Activated CD4-positive, CD25-positive, alpha-beta regulatory T cell treated with anti-CD3 and anti-CD28 coated beads, Interleukin-2, amount 50 U/mL, for 24 hours (primary cell): Measurements from ENCODE around the gene RBMS1.
"Not testable (repeated sequence)": the region's sequence is repeated elsewhere in the genome, so short reads cannot be mapped to it uniquely, and the experiment has no call there.

ENCODE experiments used
- ATAC-seq, 2 donors: fragments of 150-1000 bp; cut with Tn5 transposase; one replicate each; pipeline ENCODE4 v1.10.0; 2021; ENCODE audit warnings: mild to moderate bottlenecking in 1 of 2, moderate library complexity in 1 of 2

RBMS1 gene

DNA sequence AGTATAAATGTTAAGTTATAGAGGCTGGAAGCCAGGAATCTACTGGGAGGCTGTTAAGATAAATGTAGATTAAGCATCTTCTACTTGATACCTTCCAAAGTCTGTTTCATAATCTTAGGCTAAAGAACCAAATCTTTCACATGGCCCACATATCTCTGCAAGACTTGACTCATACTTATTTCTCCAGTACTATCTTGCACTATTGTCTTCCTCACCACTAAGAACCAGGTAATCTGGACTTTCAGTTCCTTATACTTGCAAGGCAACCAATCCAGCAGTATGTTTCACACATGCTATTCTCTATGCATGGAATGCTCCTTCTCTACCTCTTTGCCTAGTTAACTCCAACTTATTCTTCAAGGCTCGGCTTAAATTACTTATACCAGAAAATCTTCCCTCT lies 62.2 kb downstream of the RBMS1 start:
- no peak for ATAC-seq

GRCh38 chr2:160430001-160430344 lies 63.6 kb downstream of the RBMS1 start:
- no peak for ATAC-seq

GRCh38 chr2:160429248-160430000 lies 64.2 kb downstream of the RBMS1 start:
- ATAC-seq: peak; percentile 35 to 50

- ATAC-seq: no peak
Measured at GRCh38 chr2:160428405-160428763, 65.2 kb downstream of the RBMS1 start.

DNA sequence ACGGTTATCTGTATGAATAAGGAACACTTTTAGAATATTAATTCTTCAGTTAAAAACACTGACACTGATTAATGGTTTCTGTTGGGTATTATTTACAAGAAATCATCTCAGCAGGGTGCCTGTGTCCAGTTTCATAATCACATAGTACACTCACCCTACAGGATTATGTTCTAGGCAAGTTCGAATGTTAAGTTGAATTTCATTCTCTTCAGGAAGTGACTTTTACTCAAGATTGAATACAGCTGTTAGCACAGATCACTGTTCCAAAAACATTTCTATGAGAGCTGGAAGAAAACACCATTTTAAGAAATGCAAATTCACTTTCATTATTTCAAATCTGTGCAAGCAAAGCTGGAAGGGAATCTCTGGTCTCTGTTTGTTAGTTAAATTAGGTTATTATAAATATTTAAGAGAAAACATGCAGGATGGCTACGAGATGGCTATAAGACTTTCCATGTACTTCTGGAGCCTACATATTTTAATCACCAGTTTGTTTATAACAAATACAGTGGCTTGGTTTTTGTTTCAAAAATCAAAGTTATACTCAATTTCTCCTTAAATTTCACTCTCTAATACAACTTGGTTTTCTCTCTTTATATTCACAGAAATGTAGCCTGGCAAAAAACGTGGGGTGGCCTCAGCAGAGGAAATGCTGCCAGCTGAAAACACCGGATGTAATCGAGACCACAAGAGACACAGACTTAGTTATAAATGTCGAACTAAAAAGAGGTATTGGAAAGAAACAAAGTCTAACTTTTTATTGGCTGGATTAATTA lies 65.8 kb downstream of the RBMS1 start:
- peak in 1 of 2 donors; percentile 58 for ATAC-seq

DNA sequence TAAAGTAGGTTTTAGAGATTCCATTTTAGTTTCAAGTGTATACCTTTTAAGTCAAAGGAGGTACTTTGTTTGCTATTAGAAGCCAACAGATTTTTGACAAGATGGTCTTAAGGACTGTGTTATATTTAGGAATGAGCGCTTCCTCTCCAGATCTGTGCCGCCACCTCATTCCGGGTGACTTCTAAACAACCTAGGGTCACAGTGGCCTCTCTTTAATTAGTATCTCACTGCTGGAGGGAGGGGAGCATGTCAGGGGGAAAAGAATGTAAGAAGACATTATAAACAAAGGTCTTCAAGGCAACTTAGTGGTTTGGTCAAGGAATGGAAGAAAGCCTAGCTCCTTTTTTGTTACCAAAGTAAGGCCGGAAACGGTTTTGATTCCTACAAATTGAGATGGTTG lies 67.0 kb downstream of the RBMS1 start:
- ATAC-seq: no peak

DNA sequence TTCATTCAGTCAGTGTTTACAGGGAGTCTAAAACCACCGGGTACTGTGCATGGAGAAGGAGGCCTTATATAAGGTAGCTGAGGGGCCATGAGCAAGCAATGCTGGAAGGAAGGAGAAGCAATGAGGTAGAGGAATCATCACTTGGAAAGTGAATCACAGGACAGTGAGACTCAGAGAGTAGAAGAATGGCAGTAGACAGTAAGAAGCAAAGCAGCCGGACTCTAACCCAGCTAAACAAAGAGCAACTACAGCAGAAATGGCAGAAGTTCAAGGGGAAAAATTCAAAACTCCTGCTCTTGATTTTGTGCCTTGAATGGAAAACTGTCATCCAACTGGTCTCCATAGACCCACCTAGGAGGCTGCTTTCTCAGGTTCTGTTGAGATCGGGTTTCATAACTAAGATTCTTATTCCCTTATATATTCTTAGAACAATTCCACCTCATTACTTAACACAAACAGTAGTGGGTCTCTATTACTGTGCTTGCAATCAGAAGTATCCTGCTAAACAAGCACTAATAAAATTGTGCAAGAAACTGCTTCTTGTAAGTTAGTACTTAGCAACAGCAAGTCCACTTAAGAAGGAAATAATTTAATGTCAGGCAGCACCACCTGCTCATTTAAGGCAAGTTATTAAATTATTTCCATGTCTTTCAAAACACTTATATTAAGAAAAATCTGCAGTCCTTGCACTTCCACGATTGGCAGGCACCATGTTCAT lies 68.0 kb downstream of the RBMS1 start:
- ATAC-seq: no peak

DNA sequence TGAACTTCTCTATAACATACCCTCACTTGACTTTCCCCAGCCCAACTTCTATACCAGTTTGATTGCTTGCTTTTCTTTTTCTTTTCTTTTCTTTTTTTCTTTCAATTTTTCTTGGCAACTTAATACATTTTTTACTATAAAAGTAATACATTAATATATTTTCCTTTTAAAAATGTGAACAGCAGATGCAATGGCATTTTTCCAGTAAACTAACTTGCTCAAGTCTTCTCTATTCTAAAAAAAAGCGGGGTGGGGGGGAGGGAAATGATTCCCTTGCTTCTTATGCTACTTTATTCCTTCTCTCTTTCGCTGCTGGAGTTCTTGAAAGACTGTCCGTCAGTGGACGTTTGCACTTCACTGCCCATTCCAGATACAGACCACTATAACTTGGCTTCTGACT lies 70.5 kb downstream of the RBMS1 start:
- ATAC-seq: no peak

DNA sequence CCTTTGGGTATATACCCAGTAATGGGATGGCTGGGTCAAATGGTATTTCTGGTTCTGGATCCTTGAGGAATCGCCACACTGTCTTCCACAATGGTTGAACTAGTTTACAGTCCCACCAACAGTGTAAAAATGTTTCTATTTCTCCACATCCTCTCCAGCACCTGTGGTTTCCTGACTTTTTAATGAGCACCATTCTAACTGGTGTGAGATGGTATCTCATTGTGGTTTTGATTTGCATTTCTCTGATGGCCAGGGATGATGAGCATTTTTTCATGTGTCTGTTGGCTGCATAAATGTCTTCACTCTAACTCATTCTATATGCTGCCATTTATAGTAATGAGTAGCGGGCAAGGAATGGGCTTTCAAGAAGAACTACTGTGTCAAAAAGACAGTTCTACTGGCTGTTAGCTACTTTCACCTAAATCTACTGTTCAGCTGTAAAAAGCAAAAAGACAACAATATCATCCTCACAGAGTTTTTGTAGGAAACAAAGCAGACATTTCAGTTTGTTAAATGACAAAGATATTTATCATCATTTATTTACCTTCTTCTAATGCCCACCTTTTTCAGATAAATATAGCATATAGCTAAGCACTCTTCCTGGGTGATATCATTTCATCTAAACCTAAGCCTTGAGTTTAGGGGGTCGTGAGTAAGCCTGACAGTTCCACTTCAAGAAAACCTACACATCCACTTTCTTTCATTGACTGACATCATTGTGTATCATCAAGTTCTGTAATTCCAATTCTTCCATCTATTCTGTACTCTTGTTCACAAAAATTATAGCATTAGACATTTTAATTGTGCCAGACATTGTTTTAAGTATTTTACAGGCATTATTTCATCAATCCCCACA lies 71.7 kb downstream of the RBMS1 start:
- ATAC-seq: not testable (repeated sequence)

DNA sequence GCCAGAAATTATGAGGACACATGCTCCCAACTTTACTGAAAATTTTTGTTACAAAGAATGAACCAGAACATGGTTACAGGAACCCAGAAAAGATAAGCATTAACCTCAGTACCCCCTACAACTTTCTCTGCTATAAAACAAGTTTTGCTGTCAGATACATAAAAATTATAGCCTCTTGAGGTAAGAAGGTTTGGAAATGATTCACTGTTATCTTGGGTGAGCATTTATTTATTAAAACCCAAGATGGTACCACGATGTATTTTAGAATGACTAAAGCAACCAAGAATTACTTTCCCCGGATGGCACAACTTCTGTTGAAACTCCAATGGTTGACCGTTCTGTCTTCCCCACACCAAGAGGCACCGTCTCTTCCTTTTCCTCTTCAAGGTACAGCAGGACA lies 72.9 kb downstream of the RBMS1 start:
- no peak for ATAC-seq

- ATAC-seq: no peak
Measured at GRCh38 chr2:160419776-160420505, 73.7 kb downstream of the RBMS1 start.

- ATAC-seq: no peak
Measured at GRCh38 chr2:160418853-160419252, 74.8 kb downstream of the RBMS1 start.

GRCh38 chr2:160418398-160418765 lies 75.2 kb downstream of the RBMS1 start:
- no peak for ATAC-seq

DNA sequence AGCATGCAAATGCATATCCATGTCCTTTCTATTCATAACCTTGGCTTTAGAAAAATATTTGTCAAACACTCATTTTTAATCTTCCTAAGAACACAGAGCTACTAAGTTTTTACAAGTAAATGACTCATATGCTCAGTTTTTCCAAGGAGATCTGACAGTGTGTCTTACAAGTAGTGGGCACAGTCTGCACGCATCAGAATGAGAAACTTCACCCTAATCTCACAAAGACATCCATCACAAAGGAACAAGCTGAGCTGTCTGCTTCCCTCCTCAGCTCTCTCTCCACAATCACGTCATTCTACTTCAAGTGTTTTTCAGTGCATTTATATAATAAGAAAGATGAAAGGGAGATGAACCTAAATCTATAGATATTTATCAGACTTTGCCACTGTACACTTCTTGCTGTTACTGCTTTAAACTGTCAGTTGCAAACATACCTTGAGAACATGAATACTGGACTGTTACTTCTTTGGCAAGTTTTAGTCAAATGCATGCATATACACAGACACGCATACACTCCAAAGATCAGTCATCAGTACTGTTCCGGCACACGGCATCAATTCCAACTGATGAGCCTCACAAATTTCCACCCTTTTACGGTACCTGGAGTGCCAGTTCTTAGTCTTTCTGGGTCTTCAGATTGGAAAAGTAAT lies 75.7 kb downstream of the RBMS1 start:
- ATAC-seq: peak; percentile 79 to 80

GRCh38 chr2:160415991-160416390 lies 77.6 kb downstream of the RBMS1 start:
- ATAC-seq: no peak

- no peak for ATAC-seq
Measured at GRCh38 chr2:160411955-160412354, 81.7 kb downstream of the RBMS1 start.

- peak in 1 of 2 donors; percentile 33 for ATAC-seq
Measured at GRCh38 chr2:160411167-160411566, 82.4 kb downstream of the RBMS1 start.

GRCh38 chr2:160409480-160409879 lies 84.1 kb downstream of the RBMS1 start:
- ATAC-seq: no peak

DNA sequence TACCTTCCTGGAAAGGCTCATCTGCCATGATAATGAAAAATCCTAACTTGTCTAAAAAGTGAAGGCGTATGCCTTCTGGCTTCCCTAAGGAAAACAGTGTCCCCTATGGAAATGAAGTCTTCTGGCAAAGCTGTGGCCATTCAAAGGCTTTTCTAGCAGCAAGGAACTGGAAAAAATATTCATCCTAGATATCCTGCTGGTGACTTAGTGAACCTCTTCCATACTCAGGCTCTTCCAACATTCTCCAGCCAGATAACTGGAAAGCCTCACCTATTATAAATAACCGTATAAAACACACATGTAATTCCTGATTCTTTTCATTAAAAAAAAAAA lies 84.7 kb downstream of the RBMS1 start:
- ATAC-seq: no peak

DNA sequence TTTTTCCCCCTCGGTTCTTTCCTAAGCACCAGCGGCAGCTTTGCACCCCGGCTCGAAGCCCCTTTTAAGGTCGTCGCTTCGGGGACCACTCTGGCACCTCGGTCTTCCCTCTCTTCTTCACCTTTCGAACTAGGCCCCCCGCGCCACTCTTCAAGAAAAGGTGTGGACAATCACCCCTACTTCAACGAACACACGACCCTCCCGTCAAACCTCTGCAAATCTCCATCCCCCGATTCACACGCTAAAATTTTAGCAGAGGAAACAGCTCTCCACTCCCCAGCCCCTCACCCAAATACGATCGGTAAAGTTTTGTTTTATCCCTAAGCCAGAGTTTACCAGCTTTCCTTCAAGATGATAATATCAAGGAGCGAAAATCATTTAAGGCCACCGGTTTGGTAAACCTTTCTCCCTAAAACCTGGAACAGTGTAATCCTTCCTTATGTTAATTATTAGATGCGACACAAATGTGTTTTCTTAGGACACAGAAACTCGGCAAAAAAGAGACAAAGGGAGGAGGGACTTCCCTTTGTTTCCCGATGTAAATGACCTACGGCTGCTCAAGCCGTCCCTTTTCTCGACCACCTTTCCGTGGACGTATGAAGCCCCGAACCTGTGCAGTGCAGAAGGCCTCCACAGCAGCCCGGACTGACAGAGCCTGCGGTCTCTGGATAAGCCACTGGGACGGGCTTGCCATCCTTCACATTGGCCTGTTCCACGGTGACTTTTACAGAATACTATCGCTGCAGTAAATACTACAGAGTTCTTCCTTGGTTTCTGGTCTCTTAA lies 85.2 kb downstream of the RBMS1 start:
- ATAC-seq: no peak
